ENCODE results near the gene LSM4.

DNA sequence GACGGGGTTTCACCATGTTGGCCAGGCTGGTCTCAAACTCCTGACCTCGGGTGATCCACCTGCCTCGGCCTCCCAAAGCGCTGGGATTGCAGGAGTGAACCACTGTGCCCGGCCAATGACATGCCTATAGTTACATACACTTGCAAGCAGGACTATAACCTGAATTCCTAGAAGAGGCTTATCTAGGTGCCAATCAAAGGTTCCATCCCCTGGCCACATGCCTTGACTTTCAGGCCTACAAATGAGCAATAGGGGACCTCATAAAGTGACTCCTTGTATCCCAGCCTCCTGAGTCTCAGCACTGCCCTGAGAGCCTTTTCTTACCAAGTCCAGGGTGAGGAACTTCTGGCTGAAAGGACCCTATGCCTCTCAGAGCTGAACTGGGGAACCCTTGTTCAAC, 3.9 kb upstream of the LSM4 start:
- TF ChIP-seq CTCF (conservative IDR thresholded peaks at IDR 0.05; ENCODE audit: low read length) (no peak), EZH2phosphoT487 (IDR thresholded peaks at IDR 0.05; ENCODE audit: borderline replicate concordance) (no peak)

Measured in Loucy (cell line).